GM12878 (cell line): Measurements from ENCODE around the gene PTK7. TPM values are rescaled to one million over a fixed set of nuclear protein-coding genes. Genes with fewer than 3 reads are reported as not detected.

Source experiments
- ATAC-seq: fragments of 200-7000 bp; cut with Tn5 transposase; 3 replicates; pipeline ENCODE4 v1.9.1; 2020; ENCODE audit warnings: mild to moderate bottlenecking, moderate library complexity
- BruUV-seq: library from RNA; stranded (reverse); fragments of 400-500 nt; replicated peaks from 2 replicates; lab custom pipeline; 2021; lab: Mats Ljungman, UMichigan
- CTCF ChIA-PET: fragments of 300-600 bp; sonication (Branson Sonifier 250); formaldehyde crosslinking; extraction: SDS; loops from one replicate; lab custom pipeline; 2021; ENCODE audit warnings: inconsistent platforms; lab: Yijun Ruan, JAX
- POLR2A ChIA-PET: fragments of 350-600 bp; formaldehyde crosslinking; extraction: SDS; loops from one replicate; lab custom pipeline; 2021; ENCODE audit warnings: inconsistent platforms; lab: Charles Lee
- RAD21 ChIA-PET: fragments of 300-600 bp; sonication (Branson Sonifier 250); formaldehyde crosslinking; loops from one replicate; lab custom pipeline; 2023; ENCODE audit warnings: antibody characterized with exemption; ENCODE audit not compliant: unreplicated experiment; lab: Charles Lee
- SMC1A ChIA-PET: fragments of 300-600 bp; sonication (Branson Sonifier 250); formaldehyde crosslinking; loops from one replicate; lab custom pipeline; 2023; ENCODE audit not compliant: unreplicated experiment, uncharacterized antibody; lab: Charles Lee
- DNase-seq: peaks from one replicate; pipeline ENCODE4 v3.0.0-alpha.2; 2011; ENCODE audit warnings: low read depth, low spot score
- FAIRE-seq: peaks from 3 replicates; lab custom pipeline; 2011; peaks lifted over from hg19 to GRCh38; lab: Jason Lieb, UNC
- H2AFZ ChIP-seq: 2 replicates; pipeline ENCODE4 v1.6.0; 2011; ENCODE audit warnings: low read depth, low read length, control low read depth; ENCODE audit not compliant: control insufficient read depth
- H3K27ac ChIP-seq: 2 replicates; pipeline ENCODE4 v1.5.1; 2011; ENCODE audit warnings: control low read depth; ENCODE audit not compliant: control insufficient read depth, insufficient read depth
- H3K27me3 ChIP-seq, 2 experiments: replicated peaks in 1 of 2; 2 replicates each; pipeline versions ENCODE4 v1.6.0 to v1.6.1; 2011; ENCODE audit warnings: low read length in 1 of 2; ENCODE audit not compliant: control insufficient read depth in 2 of 2, insufficient read depth in 2 of 2
- H3K36me3 ChIP-seq, 2 experiments: 2 replicates each; pipeline ENCODE4 v1.5.1; 2011; ENCODE audit warnings: low read length in 1 of 2; ENCODE audit not compliant: control insufficient read depth in 2 of 2, insufficient read depth in 2 of 2
- H3K4me1 ChIP-seq: 2 replicates; pipeline ENCODE4 v1.6.1; 2011; ENCODE audit warnings: mild to moderate bottlenecking, low read length, moderate library complexity, mixed read lengths; ENCODE audit not compliant: control insufficient read depth, insufficient read depth
- H3K4me2 ChIP-seq: 2 replicates; pipeline ENCODE4 v1.6.0; 2011; ENCODE audit warnings: control low read depth; ENCODE audit not compliant: control insufficient read depth, insufficient read depth
- H3K4me3 ChIP-seq: fragments of 200-600 bp; sonication (generic); 2 replicates; pipeline ENCODE4 v1.5.1; 2016
- H3K79me2 ChIP-seq: 2 replicates; pipeline ENCODE4 v1.6.0; 2011; ENCODE audit warnings: low read length; ENCODE audit not compliant: control insufficient read depth, insufficient read depth
- H3K9ac ChIP-seq: 2 replicates; pipeline ENCODE4 v1.8.0; 2011; ENCODE audit warnings: low read length, control low read depth, mixed read lengths; ENCODE audit not compliant: control insufficient read depth, insufficient read depth
- H3K9me3 ChIP-seq: replicated peaks from 3 replicates; pipeline ENCODE4 v1.5.1; 2011; ENCODE audit warnings: mild to moderate bottlenecking, low read length; ENCODE audit not compliant: control insufficient read depth, insufficient read depth
- H4K20me1 ChIP-seq: 2 replicates; pipeline ENCODE4 v1.6.0; 2011; ENCODE audit not compliant: control insufficient read depth, insufficient read depth
- BHLHE40 ChIP-seq, 2 experiments: fragments of 450-650 bp in 1 of 2; IDR thresholded peaks; 2 replicates each; pipeline ENCODE4 v1.6.1; 2011 to 2017; ENCODE audit warnings: low read depth in 2 of 2, borderline replicate concordance in 1 of 2, improper control_type of control experiment in 1 of 2, low read length in 1 of 2, mild to moderate bottlenecking in 1 of 2
- CBX3 ChIP-seq: fragments of 200-600 bp; sonication (generic); IDR thresholded peaks from 2 replicates; pipeline ENCODE4 v1.6.1; 2016; ENCODE audit warnings: low read depth, borderline replicate concordance
- ELK1 ChIP-seq: IDR thresholded peaks from 2 replicates; pipeline ENCODE4 v1.6.1; 2012; ENCODE audit warnings: low read depth, low read length, improper control_type of control experiment
- GABPA ChIP-seq: IDR thresholded peaks from 2 replicates; pipeline ENCODE4 v1.6.1; 2014; ENCODE audit warnings: antibody characterized with exemption, low read depth, mild to moderate bottlenecking, inconsistent platforms
- KAT2A ChIP-seq: conservative IDR thresholded peaks from 2 replicates; pipeline ENCODE4 v1.6.1; 2011; ENCODE audit warnings: low read depth, low read length; ENCODE audit not compliant: control insufficient read depth
- MTA2 ChIP-seq: fragments of 450-650 bp; IDR thresholded peaks from 2 replicates; pipeline ENCODE4 v1.6.1; 2016; ENCODE audit warnings: low read depth, mild to moderate bottlenecking, moderate library complexity
- TARDBP ChIP-seq: IDR thresholded peaks from 2 replicates; pipeline ENCODE4 v1.6.1; 2016; ENCODE audit warnings: borderline replicate concordance
- in situ Hi-C: fragments of 300-500 bp; cut with MboI; formaldehyde crosslinking; loops from 9 replicates; pipeline ENCODE4 v1.14.3; 2018; ENCODE audit warnings: mixed read lengths
- intact Hi-C: fragments of 100-400 bp; cut with micrococcal nuclease; formaldehyde crosslinking; loops from one replicate; pipeline ENCODE4 v1.14.2; 2022; ENCODE audit not compliant: unreplicated experiment
- polyA plus RNA-seq, 11 experiments: library from polyadenylated mRNA; depleted of rRNA in 4 of 11; unstranded in 6 of 11; stranded (reverse) in 5 of 11; fragments of >200 nt; fragmentation: Nextera tagmentation in 4 of 11; fragmentation: Illumina TruSeq in 1 of 11; extraction: Ambion mirVana in 4 of 11; extraction: Trizol in 1 of 11; gene quantifications; 1 replicate in 1 of 11; 2 replicates in 10 of 11; pipeline versions ENCODE4 v1.2.1 to v1.2.3, GENCODE V29; 2011 to 2016; ENCODE audit warnings: inconsistent platforms in 2 of 11, missing spikeins in 2 of 11, low read depth in 1 of 11
- total RNA-seq, 4 experiments: library from RNA; depleted of rRNA in 3 of 4; stranded (reverse); fragments of >200 nt in 3 of 4; fragmentation: Illumina TruSeq in 1 of 4; extraction: Trizol in 1 of 4; gene quantifications; 2 replicates each; pipeline versions ENCODE4 v1.2.1 to v1.2.3, GENCODE V29; 2013 to 2021
- TF ChIP-seq, protein P1 (sequence below): IDR thresholded peaks from 2 replicates; pipeline ENCODE4 v1.6.1; 2012; ENCODE audit warnings: low read length, inconsistent platforms

PTK7 gene
- total and polyA plus RNA-seq, 10 of the 15 experiments (the other 5 are each of a cell fraction or from before 2014, with no cell fraction given), result 0.18 to 14.4 (median 3.3) TPM; not detected in 1

GRCh38 chr6:43159599-43159998, 83.5 kb downstream of the PTK7 start (continued):
- TF ChIP-seq BHLHE40 (IDR thresholded peaks at IDR 0.05; ENCODE audit: borderline replicate concordance in 1 of 2, low read depth in 2 of 2, low read length in 1 of 2), result no peak
- TF ChIP-seq ELK1, result no peak

- no peaks in the 10 kb centered on the region for H3K9me3 ChIP-seq
- no peaks in the 10 kb centered on the region for H4K20me1 ChIP-seq
- RAD21 ChIA-PET, result interaction anchor here (1.1 kb wide), 1 partner anchor 20 kb away, joined by 3 read pairs; no protein-coding TSS in a partner anchor
- no peak overlapping the region for H3K27ac ChIP-seq
- no peaks in the 10 kb centered on the region for H3K27me3 ChIP-seq
- no peak for FAIRE-seq
- H3K79me2 ChIP-seq, result no peaks in the 10 kb centered on the region
- no peak overlapping the region for H3K4me2 ChIP-seq
- POLR2A ChIA-PET, result interaction anchor here (0.7 kb wide), 1 partner anchor 19 kb away, joined by 3 read pairs; the partner anchor contains the start of gene CUL9
- in situ Hi-C loops (no loop called here), intact Hi-C loops (no loop called here)
- H3K36me3 ChIP-seq, result no peaks in the 10 kb centered on the region
- no peak overlapping the region for H2AFZ ChIP-seq
- SMC1A ChIA-PET, result interaction anchor here (0.6 kb wide), 1 partner anchor 74 kb away, joined by 3 read pairs; no protein-coding TSS in a partner anchor
- DNase-seq, result no peak
- TF ChIP-seq TARDBP (no peak), CBX3 (no peak), KAT2A (no peak), GABPA (no peak), MTA2 (no peak)
- TF ChIP-seq, protein P1, sequence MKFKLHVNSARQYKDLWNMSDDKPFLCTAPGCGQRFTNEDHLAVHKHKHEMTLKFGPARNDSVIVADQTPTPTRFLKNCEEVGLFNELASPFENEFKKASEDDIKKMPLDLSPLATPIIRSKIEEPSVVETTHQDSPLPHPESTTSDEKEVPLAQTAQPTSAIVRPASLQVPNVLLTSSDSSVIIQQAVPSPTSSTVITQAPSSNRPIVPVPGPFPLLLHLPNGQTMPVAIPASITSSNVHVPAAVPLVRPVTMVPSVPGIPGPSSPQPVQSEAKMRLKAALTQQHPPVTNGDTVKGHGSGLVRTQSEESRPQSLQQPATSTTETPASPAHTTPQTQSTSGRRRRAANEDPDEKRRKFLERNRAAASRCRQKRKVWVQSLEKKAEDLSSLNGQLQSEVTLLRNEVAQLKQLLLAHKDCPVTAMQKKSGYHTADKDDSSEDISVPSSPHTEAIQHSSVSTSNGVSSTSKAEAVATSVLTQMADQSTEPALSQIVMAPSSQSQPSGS, result no peak
- CTCF ChIA-PET, result interaction anchor here (0.7 kb wide), 1 partner anchor 153 kb away, joined by 4 read pairs; no protein-coding TSS in a partner anchor
- no peak overlapping the region for H3K4me3 ChIP-seq
- H3K4me1 ChIP-seq, result no peaks in the 10 kb centered on the region
- no TSS peak for BruUV-seq
- ATAC-seq, result no peak
- no peak overlapping the region for H3K9ac ChIP-seq
Measured at GRCh38 chr6:43163899-43164298, 87.8 kb downstream of the PTK7 start.
